MM.1S (cell line): ENCODE results near the gene LRRC75B.
"Not testable (repeated sequence)": the region's sequence is repeated elsewhere in the genome, so short reads cannot be mapped to it uniquely, and the experiment has no call there.

ENCODE experiments used
- DNase-seq: peaks from one replicate; pipeline ENCODE4 v3.0.0-alpha.2; 2015
- H2AFZ ChIP-seq: fragments of 300-600 bp; sonication (generic); 2 replicates; pipeline ENCODE4 v1.6.0; 2016; ENCODE audit warnings: antibody characterized with exemption, low read length
- H3F3A ChIP-seq: fragments of 300-600 bp; sonication (generic); 2 replicates; pipeline ENCODE4 v1.6.1; 2016; ENCODE audit warnings: mild to moderate bottlenecking, antibody characterized with exemption, low read length, moderate library complexity, mixed read lengths; ENCODE audit not compliant: insufficient read depth
- H3K27ac ChIP-seq: fragments of 300-600 bp; sonication (generic); 2 replicates; pipeline ENCODE4 v1.5.1; 2016; ENCODE audit warnings: mild to moderate bottlenecking, low read length
- H3K27me3 ChIP-seq: fragments of 300-600 bp; sonication (generic); replicated peaks from 2 replicates; pipeline ENCODE4 v1.6.0; 2016; ENCODE audit warnings: low read length; ENCODE audit not compliant: insufficient read depth
- H3K36me3 ChIP-seq: fragments of 300-600 bp; sonication (generic); replicated peaks from 2 replicates; pipeline ENCODE4 v1.6.1; 2016; ENCODE audit warnings: mild to moderate bottlenecking, low read length, mixed read lengths; ENCODE audit not compliant: insufficient read depth
- H3K4me1 ChIP-seq: fragments of 300-600 bp; sonication (generic); 2 replicates; pipeline ENCODE4 v1.6.1; 2016; ENCODE audit warnings: low read length, mixed read lengths
- H3K4me2 ChIP-seq: fragments of 300-600 bp; sonication (generic); 2 replicates; pipeline ENCODE4 v1.6.0; 2016; ENCODE audit warnings: low read depth, low read length
- H3K4me3 ChIP-seq: fragments of 300-600 bp; sonication (generic); 2 replicates; pipeline ENCODE4 v1.5.1; 2016; ENCODE audit warnings: low read length, mixed read lengths
- H3K79me2 ChIP-seq: fragments of 300-600 bp; sonication (generic); 2 replicates; pipeline ENCODE4 v1.6.1; 2016; ENCODE audit warnings: mixed run types, low read length, mixed read lengths
- H3K9ac ChIP-seq: fragments of 300-600 bp; sonication (generic); 2 replicates; pipeline ENCODE4 v1.6.1; 2016; ENCODE audit warnings: low read length, mixed read lengths
- H3K9me2 ChIP-seq: fragments of 300-600 bp; sonication (generic); replicated peaks from 2 replicates; pipeline ENCODE4 v1.6.1; 2016; ENCODE audit warnings: mild to moderate bottlenecking, low read length, mixed read lengths; ENCODE audit not compliant: insufficient read depth
- H3K9me3 ChIP-seq: fragments of 300-600 bp; sonication (generic); replicated peaks from 2 replicates; pipeline ENCODE4 v1.6.1; 2016; ENCODE audit warnings: mild to moderate bottlenecking, low read length, mixed read lengths; ENCODE audit not compliant: insufficient read depth
- H4K20me1 ChIP-seq: fragments of 300-600 bp; sonication (generic); 2 replicates; pipeline ENCODE4 v1.6.1; 2016; ENCODE audit warnings: mild to moderate bottlenecking, low read length, moderate library complexity, mixed read lengths; ENCODE audit not compliant: insufficient read depth

Gene LRRC75B

DNA sequence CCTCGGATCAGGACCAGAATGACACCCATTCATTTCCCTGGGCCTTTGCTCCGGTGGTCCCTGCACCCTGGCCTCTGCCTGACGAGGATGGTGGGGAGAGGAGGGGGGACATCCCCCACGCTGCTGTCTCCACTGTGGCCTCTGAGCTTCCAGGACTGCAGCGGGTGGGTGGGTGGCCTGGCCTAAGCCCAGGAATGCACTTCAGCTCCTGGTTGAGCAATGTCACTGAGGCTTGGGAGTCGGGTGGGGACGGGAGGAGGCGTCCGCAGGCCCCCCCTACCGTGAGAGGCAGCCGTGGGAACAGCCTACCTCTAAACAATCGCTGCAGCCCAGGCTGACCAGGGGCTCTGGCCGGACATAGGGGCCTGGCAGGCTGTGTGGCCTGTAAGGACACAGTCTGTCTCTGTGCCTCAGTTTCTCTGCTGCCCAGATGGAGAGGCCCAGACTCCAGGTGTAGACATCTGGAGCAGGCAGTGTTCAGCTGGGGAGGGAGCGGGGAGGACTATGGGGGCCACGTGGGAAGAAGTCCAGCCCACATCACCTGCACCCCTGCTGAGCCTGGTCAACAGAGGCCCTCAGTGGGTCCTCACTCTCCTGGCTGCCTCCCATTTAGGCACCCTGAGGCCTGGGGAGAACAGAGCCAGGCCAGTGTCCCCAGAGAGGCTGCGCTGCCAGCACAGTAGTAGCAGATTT is 38.7 kb upstream of the LRRC75B start:
- not testable (repeated sequence) for DNase-seq, H3K9me2 ChIP-seq, H3K9ac ChIP-seq, H3K4me2 ChIP-seq, H3K79me2 ChIP-seq, H2AFZ ChIP-seq, H3K4me3 ChIP-seq, H3K9me3 ChIP-seq, H3K27me3 ChIP-seq, H3F3A ChIP-seq, H3K36me3 ChIP-seq, H3K27ac ChIP-seq, H4K20me1 ChIP-seq, H3K4me1 ChIP-seq

GRCh38 chr22:24630812-24631427 is 38.0 kb upstream of the LRRC75B start:
- DNase-seq, H3K79me2 ChIP-seq, H3K9ac ChIP-seq, H3F3A ChIP-seq, H3K27ac ChIP-seq, H3K36me3 ChIP-seq, H4K20me1 ChIP-seq, H3K9me2 ChIP-seq, H3K4me1 ChIP-seq, H3K27me3 ChIP-seq, H2AFZ ChIP-seq, H3K4me3 ChIP-seq, H3K9me3 ChIP-seq, H3K4me2 ChIP-seq: not testable (repeated sequence)

GRCh38 chr22:24629069-24629468 is 36.2 kb upstream of the LRRC75B start:
- DNase-seq: not testable (repeated sequence)

DNA sequence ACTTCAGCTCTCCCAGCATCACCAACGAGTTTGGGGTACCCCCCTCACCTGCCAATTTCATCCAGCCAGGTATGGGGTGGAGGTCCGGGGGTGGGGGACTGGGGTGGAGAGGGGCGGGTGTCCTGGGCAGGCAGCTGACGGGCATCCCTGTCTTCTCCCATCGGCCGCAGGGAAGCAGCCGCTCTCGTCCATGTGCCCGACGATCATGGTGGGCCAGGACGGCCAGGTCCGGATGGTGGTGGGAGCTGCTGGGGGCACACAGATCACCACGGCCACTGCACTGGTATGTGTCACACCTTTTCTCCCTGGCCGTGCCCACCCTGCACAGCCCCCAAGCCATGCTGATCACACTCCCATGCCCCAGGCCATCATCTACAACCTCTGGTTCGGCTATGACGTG is 35.0 kb upstream of the LRRC75B start:
- not testable (repeated sequence) for H3K4me3 ChIP-seq

More at GRCh38 chr22:24629069-24629468, 36.2 kb upstream of the LRRC75B start:
- not testable (repeated sequence) for H2AFZ ChIP-seq, H3F3A ChIP-seq, H4K20me1 ChIP-seq, H3K4me1 ChIP-seq, H3K27me3 ChIP-seq, H3K9ac ChIP-seq, H3K36me3 ChIP-seq, H3K9me2 ChIP-seq, H3K27ac ChIP-seq, H3K79me2 ChIP-seq, H3K9me3 ChIP-seq, H3K4me3 ChIP-seq, H3K4me2 ChIP-seq

GRCh38 chr22:24622596-24622995 is 29.7 kb upstream of the LRRC75B start:
- H3K9me3 ChIP-seq, H3K36me3 ChIP-seq, DNase-seq, H3K27me3 ChIP-seq, H3K9me2 ChIP-seq, H3F3A ChIP-seq, H2AFZ ChIP-seq, H3K9ac ChIP-seq, H3K4me1 ChIP-seq, H3K27ac ChIP-seq, H3K79me2 ChIP-seq, H4K20me1 ChIP-seq, H3K4me3 ChIP-seq, H3K4me2 ChIP-seq: not testable (repeated sequence)

More for the DNA sequence above, 35.0 kb upstream of the LRRC75B start:
- not testable (repeated sequence) for H3K79me2 ChIP-seq, H3K9me2 ChIP-seq, H3K36me3 ChIP-seq, H3K9me3 ChIP-seq, H3K4me1 ChIP-seq, H4K20me1 ChIP-seq, H3K4me2 ChIP-seq, H3K27ac ChIP-seq, DNase-seq, H3F3A ChIP-seq, H3K27me3 ChIP-seq, H3K9ac ChIP-seq, H2AFZ ChIP-seq

DNA sequence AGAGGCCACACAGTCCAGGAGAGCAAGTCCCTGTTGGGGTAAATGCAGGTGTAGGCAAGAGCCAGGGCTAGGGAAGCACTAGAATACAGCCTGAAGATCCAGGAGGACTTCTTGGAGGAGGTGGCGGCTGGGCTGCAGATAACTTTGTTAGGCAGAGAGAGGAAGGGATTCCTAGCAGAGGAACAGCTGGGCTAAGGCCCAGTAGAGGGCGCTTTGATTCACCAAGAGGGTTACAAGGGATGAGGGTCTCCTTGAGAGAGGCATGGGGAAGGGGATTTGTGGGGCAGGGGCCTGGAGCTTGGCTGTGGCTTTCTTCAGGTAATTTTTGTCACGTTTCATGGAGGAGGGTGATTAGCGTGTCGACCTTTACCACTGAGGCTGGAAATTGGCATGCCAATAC is 28.4 kb upstream of the LRRC75B start:
- not testable (repeated sequence) for H3K36me3 ChIP-seq, DNase-seq, H3K4me3 ChIP-seq, H3F3A ChIP-seq, H3K4me1 ChIP-seq, H3K4me2 ChIP-seq, H4K20me1 ChIP-seq, H3K9me2 ChIP-seq, H3K9ac ChIP-seq, H3K79me2 ChIP-seq, H3K27me3 ChIP-seq, H3K9me3 ChIP-seq, H3K27ac ChIP-seq, H2AFZ ChIP-seq

DNA sequence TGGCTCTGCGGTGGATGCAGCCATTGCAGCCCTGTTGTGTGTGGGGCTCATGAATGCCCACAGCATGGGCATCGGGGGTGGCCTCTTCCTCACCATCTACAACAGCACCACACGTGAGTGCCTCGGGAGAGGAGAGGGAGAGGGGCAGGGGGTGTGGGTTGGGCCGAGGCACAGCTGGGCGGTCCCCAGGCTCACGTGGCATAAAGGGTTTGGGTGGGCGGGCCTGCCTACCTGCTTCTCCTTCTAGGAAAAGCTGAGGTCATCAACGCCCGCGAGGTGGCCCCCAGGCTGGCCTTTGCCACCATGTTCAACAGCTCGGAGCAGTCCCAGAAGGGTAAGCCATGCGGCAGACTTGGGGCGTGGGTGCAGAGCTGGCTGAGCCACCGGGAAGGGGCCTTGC is 21.9 kb upstream of the LRRC75B start:
- not testable (repeated sequence) for H3K4me2 ChIP-seq, H3K9me3 ChIP-seq, H2AFZ ChIP-seq, H3K27me3 ChIP-seq, H3K4me1 ChIP-seq, H3K27ac ChIP-seq, H3K4me3 ChIP-seq, H3K9ac ChIP-seq, H3F3A ChIP-seq, H3K9me2 ChIP-seq, H3K79me2 ChIP-seq, DNase-seq, H3K36me3 ChIP-seq, H4K20me1 ChIP-seq

GRCh38 chr22:24609888-24610287 is 17.0 kb upstream of the LRRC75B start:
- not testable (repeated sequence) for H3K4me3 ChIP-seq, H3K4me1 ChIP-seq, H3K9me3 ChIP-seq, H3K27me3 ChIP-seq, H3F3A ChIP-seq, H3K27ac ChIP-seq, H4K20me1 ChIP-seq, DNase-seq, H3K9ac ChIP-seq, H2AFZ ChIP-seq, H3K36me3 ChIP-seq, H3K4me2 ChIP-seq, H3K9me2 ChIP-seq
- H3K79me2 ChIP-seq: peaks cover 12% of the 10 kb centered on the region
